Measurements from ENCODE around the gene TRPM2.
"Not testable (repeated sequence)": the region's sequence is repeated elsewhere in the genome, so short reads cannot be mapped to it uniquely, and the experiment has no call there.

The TRPM2 gene

GRCh38 chr21:44399955-44400790 is 46.8 kb downstream of the TRPM2 start:
- DNase-seq: no peak

- no peak for DNase-seq
These were observed 47.5 kb downstream of the TRPM2 start for GRCh38 chr21:44400791-44401385.

- no peak for DNase-seq
These were observed 48.2 kb downstream of the TRPM2 start for GRCh38 chr21:44401386-44402160.

GRCh38 chr21:44402323-44403105 is 49.1 kb downstream of the TRPM2 start:
- no peak for DNase-seq

- DNase-seq: no peak
These were observed 49.9 kb downstream of the TRPM2 start for GRCh38 chr21:44403106-44404020.

GRCh38 chr21:44404482-44404881 is 51.1 kb downstream of the TRPM2 start:
- not testable (repeated sequence) for DNase-seq

- DNase-seq: no peak
These were observed 51.9 kb downstream of the TRPM2 start for GRCh38 chr21:44405091-44405947.

GRCh38 chr21:44405948-44406872 is 52.8 kb downstream of the TRPM2 start:
- no peak for DNase-seq

- no peak for DNase-seq
These were observed 53.5 kb downstream of the TRPM2 start for GRCh38 chr21:44406953-44407352.

GRCh38 chr21:44407493-44407892 is 54.1 kb downstream of the TRPM2 start:
- peak; percentile 48 for DNase-seq

- DNase-seq: no peak
These were observed 54.8 kb downstream of the TRPM2 start for GRCh38 chr21:44408226-44408625.

GRCh38 chr21:44413566-44414290 is 60.3 kb downstream of the TRPM2 start:
- DNase-seq: no peak

- no peak for DNase-seq
These were observed 61.1 kb downstream of the TRPM2 start for GRCh38 chr21:44414291-44415072.

- no peak for DNase-seq
These were observed 61.9 kb downstream of the TRPM2 start for GRCh38 chr21:44415073-44416025.

- DNase-seq: no peak
These were observed 62.8 kb downstream of the TRPM2 start for GRCh38 chr21:44416193-44416592.

- not testable (repeated sequence) for DNase-seq
These were observed 64.2 kb downstream of the TRPM2 start for GRCh38 chr21:44417621-44418107.

Measured in stimulated activated CD4-positive, alpha-beta T cell treated with anti-CD3 and anti-CD28 coated beads, Interleukin-4, amount 100 ng/mL, for 1 hour (primary cell).